T-helper 2 cell (primary cell): ENCODE results near the gene GNG12.

Source experiments
- DNase-seq, 5 experiments: peaks; one replicate each; pipeline versions ENCODE4 v3.0.0 to v3.0.0-alpha.2; 2012 to 2022

Gene GNG12

DNA sequence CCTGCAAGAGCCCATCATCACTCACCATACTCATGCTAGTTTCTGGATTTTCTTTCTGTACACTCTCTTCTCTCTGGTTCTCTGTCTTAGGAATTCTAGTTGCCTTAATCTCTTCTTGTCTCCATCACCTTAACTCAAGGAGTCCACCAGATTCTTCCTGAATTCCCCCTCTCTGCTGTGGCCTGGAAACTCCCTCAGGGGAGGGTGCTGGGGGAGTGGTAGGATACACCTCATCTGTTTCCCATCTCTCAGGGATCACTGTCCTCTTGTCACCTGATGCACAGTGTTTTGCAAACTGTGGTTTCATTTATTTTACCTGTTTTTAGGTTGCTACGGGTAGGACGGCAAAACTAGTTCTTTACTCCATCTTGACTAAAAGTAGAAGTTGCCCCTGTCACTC is 6.6 kb upstream of the GNG12 start:
- DNase-seq = no peak

GRCh38 chr1:67838180-67838910 is 5.1 kb upstream of the GNG12 start:
- no peak for DNase-seq

DNA sequence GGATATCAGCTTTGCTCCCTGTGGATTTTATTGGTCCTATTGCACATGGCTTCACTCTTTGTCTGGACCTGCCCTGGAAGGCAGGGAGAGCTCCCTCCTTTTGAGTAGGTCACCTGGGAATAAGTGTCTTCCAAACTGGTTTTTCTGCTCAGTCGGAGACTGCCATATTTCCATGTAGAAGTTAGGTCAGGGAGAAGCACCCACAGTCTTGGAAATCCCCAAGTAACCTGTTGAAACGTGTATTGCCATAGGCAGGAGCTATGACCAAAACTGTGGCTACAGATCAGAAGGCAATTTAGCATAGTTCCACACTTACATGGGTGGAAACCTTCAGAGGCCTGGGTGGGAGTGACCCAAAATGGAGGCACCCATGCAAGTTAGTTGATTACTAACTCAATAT is 3.5 kb upstream of the GNG12 start:
- DNase-seq = no peak

- DNase-seq = no peak
Measured at GRCh38 chr1:67835663-67836452, 2.6 kb upstream of the GNG12 start.

DNA sequence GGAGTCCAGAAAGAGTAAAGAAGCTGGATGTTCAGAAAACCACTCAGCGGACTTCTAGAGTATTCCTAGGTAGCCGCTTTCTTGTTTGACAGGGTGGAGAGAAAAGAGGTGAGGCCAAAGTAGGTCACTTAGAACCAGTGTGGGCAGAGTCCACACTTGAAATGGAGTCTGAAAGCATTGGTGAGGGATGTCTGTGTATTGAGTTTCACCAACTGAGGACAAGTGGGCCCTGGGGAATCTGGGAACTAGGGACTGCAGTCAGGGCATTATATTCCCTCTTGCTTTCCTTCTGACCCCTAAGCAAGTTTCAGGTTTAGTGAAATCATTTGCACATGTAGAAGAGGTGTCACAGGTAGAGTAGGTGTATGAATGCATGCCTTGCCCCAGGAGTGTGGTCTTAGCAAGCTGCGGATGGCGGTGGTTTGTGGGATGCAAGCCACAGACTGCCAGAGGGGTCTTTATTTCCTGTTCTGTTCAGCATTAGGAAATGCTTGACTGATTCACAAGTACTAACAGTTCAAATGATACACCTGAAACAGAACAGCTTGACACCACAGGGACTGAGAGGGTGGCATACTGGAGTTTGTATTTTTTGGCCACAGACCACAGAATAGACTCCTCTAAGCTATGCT is 1.1 kb upstream of the GNG12 start:
- no peak for DNase-seq

DNA sequence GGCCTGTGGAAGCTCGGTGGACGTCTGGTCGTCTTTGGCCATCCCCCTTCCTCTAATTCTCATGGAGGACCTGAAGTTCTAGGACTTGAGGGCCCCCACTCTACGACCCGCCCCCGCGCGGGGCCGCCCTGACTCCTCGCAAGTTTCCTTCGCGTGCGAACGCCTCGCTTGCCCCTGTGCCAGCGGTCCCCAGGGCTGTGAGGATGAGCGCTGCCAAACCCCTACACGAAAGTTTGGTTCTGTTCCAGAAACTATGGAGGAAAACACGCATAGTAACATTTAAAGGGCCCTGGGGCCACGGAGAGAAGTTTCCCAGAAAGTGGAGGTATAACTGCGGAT is 304 bp upstream of the GNG12 start:
- DNase-seq = no peak

- DNase-seq = no peak
Measured at GRCh38 chr1:67831850-67832513, 1.3 kb downstream of the GNG12 start.

GRCh38 chr1:67830928-67831830 is 2.1 kb downstream of the GNG12 start:
- no peak for DNase-seq

DNA sequence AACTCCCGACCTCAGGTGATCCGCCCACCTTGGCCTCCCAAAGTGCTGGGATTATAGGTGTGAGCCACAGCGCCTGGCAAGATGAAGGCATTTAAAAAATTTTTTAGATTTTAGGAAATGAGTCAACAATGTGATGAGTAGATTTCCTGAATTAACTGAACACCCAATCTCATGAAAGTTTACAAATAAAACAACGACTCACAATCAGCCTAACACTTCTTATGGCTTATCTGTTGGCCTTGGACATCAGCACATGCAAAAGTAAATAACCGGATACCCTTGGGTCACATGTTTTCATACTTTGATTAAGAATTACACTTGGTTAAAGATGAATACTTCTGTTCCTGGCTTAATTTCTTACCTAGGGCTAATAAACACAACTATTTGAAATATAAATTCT is 3.0 kb downstream of the GNG12 start:
- no peak for DNase-seq

GRCh38 chr1:67827688-67828087 is 5.6 kb downstream of the GNG12 start:
- no peak for DNase-seq

- no peak for DNase-seq
Measured at GRCh38 chr1:67825591-67825990, 7.7 kb downstream of the GNG12 start.

DNA sequence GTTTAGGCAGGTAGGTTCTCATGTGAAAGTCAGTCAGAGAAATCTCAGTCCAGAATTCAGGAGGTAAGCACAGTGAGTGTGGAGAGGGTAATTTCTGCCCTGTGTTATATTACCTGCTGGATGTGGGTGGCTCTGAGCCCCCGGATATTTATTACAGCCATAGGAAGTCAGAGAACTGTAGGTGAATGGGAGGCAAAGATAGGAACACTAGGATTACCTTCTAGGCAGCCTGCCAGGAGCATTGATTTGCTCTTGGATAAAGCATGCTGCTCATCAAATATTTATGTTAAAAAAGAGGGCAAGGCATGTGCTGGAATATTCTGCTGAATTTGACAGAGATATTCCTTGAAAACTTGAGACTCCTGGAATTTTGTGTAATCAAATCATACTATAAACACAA is 8.5 kb downstream of the GNG12 start:
- DNase-seq = no peak

DNA sequence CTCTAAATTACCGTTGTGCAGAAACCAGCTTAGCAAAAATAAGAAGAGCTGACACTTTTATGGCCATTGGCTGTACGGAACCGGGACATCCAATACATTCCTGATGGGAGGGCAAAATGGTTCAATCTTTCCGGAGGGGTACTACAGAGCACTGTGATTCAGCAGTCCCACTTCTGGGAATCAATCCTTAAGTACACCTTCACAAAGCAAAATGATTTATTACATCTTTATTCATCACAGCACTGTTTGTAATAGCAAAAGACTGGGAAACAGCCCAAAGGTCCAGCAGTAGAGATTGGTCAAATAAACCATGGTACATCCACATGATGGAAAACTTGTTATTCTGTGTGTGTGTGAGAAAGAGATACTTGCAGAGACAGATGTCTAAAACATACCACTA is 9.7 kb downstream of the GNG12 start:
- DNase-seq = no peak

- no peak for DNase-seq
Measured at GRCh38 chr1:67821263-67821662, 12.0 kb downstream of the GNG12 start.

DNA sequence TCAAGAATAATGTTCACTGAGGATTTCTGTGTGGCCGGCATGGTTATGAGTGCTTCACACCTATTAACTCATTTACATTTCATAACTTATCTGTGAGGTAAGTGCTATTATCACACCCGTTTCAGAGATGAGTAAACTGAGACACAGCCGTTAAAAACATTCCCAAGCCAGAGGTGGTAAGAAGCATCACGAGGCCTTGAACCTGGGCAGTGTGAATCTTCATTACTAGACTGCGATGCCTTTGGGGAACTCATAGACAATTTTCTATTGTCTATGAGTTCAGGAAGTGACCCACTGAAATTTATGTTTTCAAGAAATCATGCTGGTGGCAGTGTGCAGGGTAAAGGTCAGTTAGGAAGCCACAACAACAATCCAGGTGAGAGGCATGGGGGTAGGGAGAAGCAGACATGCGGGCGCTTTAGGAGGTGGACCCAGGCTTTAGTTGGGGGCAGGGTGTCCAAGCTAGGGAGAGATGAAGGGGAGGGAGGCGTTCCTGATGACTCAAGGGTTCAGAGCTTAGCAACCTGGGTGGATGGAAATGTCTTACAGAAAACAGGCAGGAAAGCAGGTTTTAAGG is 14.5 kb downstream of the GNG12 start:
- no peak for DNase-seq

DNA sequence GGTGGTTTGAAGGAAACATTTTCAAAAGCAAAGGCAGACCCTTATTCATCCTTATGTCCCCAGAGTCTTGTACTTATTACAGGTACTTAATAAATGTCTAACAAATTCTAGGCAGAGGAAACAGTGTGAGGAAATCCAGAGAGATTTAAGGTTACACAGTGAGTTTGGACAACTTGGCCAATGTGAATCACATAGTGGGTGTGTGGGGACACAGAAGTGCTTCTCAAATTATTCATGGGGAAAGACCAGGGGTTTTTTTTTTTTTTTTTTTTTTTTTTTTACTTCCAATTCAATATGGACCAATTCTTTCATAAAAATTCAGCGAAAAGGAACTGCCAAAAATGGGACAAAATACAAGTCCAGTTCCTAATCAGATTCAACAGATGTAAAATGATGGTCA is 15.1 kb downstream of the GNG12 start:
- DNase-seq = no peak

DNA sequence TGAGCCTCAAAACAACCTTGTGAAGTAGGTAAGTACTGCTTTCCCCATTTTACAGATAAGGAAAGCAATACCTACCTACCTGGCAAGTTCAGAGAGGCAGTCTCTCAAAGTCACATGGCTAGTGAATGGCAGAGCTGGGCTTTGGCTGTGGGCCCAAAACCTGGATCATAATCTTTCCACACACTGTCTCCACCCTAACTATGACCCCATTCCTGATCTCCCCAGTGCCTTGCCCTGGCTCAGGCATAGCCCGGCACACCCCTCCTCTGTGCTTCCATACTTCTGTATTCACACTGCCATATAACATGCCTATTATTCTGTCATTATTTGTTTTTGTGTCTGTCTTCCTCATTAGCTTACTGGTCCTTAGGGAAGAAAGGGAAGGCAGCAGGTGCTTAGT is 15.9 kb downstream of the GNG12 start:
- DNase-seq = no peak

DNA sequence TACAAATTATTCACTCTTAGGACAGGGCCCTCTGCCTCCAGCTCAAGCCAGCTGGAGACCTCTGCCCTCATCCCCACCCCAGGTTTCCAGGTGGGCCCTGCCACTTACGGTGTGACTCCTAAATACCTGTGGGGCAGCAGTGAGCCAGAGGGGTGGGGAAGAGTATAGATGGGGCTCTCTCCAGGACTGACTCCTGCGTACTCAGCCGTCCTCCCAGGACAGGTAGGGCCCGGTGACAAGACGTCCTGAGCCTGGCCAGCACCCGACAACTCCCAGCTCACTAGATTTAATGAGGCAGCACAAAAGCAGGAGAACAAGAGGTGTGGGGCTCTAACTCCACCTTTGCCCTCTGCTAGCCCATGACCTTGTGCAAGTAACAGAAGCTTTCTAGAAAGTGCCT is 16.8 kb downstream of the GNG12 start:
- no peak for DNase-seq

- no peak for DNase-seq
Measured at GRCh38 chr1:67816095-67816475, 17.2 kb downstream of the GNG12 start.

DNA sequence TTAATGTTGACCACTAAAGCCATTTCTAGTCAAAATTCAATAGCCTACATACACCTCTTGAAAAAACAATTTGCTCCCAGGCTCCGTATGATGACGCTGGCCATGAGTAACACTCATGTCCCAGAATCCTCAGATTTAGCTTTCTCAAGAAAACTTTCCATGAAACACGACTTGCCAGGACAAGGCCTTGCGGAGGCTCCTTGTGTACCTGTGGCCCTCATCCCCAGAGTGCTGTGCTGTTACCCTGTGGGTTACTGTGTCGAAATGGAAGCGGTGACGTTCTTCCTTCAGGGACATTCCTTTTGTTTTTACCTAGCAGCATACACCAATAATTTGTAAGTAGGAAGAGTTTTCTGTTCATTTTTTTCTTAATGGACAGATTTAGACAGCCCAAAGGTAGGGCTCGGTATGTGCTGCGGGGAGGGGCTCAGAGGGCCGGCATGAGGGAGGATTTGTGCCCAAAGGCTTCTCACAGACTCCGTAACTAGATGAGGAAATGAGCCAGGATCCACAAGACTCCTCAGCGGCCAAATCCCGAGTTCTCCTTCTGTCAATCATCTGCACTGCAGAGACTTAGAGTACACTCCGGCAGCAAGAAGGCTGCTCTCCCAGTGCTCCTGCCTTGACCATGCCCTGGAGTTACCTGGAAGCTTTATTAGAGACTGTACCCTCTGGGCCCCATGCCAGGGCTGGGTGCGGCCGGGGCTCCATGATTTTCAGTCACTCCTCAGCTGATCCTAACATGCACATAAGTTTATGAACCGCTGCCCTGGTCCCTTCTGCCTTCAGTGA is 17.8 kb downstream of the GNG12 start:
- no peak for DNase-seq

DNA sequence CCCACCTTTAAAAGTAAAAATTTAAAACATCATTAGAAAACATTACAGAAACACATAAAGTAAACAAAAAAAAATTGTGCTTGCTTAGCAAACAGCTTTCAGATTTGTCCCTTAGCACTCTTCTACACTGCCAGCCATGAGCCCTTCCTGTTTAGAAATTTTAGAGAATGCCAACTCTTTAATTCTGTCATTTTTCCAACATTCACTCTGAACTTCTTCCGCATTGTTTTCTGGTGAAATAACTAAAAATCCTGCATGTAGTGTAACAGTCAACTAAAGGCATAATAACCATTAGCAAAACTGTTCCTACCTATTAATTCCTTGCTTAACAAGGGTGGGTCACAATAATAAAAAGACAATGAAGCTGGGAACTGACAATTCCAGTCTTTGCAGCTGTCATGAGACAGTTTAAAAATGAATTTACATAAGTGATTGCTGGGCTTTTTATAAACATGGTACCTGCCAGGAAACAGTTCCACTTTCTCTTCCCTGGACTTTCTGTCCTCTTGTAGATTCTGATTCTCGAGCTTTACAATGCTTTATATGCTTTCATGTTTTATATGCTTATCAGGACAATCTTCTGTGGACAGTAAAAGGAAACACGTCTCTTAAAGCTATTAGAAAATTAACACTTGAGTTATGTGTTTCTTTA is 19.0 kb downstream of the GNG12 start:
- DNase-seq = no peak
